Activated T-helper 2 cell treated with anti-CD3 and anti-CD28 coated beads, Interferon-gamma antibody, Interleukin-2, Interleukin-4, amounts not matched to agents 10 μg/mL and 5 μg/mL and 100 μg/mL, durations not matched to agents 14 hours and 24 hours and 36 hours (primary cell): Measurements from ENCODE around the gene PGBD2. TPM values are rescaled to one million over a fixed set of nuclear protein-coding genes. Genes with fewer than 3 reads are reported as not detected.
"Not testable (repeated sequence)": the region's sequence is repeated elsewhere in the genome, so short reads cannot be mapped to it uniquely, and the experiment has no call there.

Source experiments
- DNase-seq: peaks from one replicate; pipeline ENCODE4 v3.0.0; 2021; ENCODE audit warnings: low spot score
- H3K27ac Mint-ChIP-seq: one replicate; pipeline ENCODE4 v1.8.0; 2021; ENCODE audit warnings: mixed read lengths
- H3K27me3 Mint-ChIP-seq: one replicate; pipeline ENCODE4 v1.8.0; 2021; ENCODE audit warnings: low read depth, mixed read lengths
- H3K36me3 Mint-ChIP-seq: one replicate; pipeline ENCODE4 v1.8.0; 2021; ENCODE audit warnings: low read depth, mixed read lengths
- H3K4me1 Mint-ChIP-seq: one replicate; pipeline ENCODE4 v1.8.0; 2021; ENCODE audit warnings: low read depth, mixed read lengths
- H3K4me3 Mint-ChIP-seq: one replicate; pipeline ENCODE4 v1.8.0; 2021; ENCODE audit warnings: low read depth, mild to moderate bottlenecking, moderate library complexity, mixed read lengths
- H3K9me3 Mint-ChIP-seq: one replicate; pipeline ENCODE4 v1.8.0; 2021; ENCODE audit warnings: mixed read lengths
- intact Hi-C: fragments of 100-400 bp; cut with micrococcal nuclease; formaldehyde crosslinking; loops from one replicate; pipeline ENCODE4 v1.15.1; 2023
- total RNA-seq: library from RNA; stranded (reverse); gene quantifications from 2 replicates; pipeline ENCODE4 v1.2.3, GENCODE V29; 2022

PGBD2 gene
- total RNA-seq, 1 donor from 2014 or later: 6.7 TPM

DNA sequence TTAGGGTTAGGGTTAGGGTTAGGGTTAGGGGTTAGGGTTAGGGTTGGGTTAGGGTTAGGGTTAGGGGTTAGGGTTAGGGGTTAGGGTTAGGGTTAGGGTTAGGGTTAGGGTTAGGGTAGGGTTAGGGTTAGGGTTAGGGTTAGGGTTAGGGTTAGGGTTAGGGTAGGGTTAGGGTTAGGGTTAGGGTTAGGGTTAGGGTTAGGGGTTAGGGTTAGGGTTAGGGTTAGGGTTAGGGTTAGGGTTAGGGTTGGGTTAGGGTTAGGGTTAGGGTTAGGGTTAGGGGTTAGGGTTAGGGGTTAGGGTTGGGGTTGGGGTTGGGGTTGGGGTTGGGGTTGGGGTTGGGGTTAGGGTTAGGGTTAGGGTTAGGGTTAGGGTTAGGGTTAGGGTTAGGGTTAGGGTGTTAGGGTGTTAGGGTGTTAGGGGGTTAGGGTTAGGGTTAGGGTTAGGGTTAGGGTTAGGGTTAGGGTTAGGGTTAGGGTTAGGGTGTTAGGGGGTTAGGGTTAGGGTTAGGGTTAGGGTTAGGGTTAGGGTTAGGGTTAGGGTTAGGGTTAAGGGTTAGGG is 39.9 kb downstream of the PGBD2 start:
- H3K4me3 Mint-ChIP-seq, H3K36me3 Mint-ChIP-seq, H3K4me1 Mint-ChIP-seq, H3K9me3 Mint-ChIP-seq, DNase-seq, H3K27me3 Mint-ChIP-seq, H3K27ac Mint-ChIP-seq, intact Hi-C loops: not testable (repeated sequence)

Other genes with a start within 250 kb of the PGBD2 start
- gene OR14I1, start 203.5 kb upstream of the PGBD2 start, total RNA-seq: not detected in 2 replicates
- not detected in 2 replicates for gene LYPD8, start 150.5 kb upstream of the PGBD2 start, total RNA-seq
- gene SH3BP5L, start 80.3 kb upstream of the PGBD2 start, total RNA-seq: 27.1 TPM in 2 replicates
- 46.0 and 51.6 TPM in 2 replicates for gene ZNF672, start 68.0 kb upstream of the PGBD2 start, total RNA-seq
- 86.4 and 87.0 TPM in 2 replicates for gene ZNF692, start 47.1 kb upstream of the PGBD2 start, total RNA-seq